A673 (cell line): ENCODE results near the gene LONP2. TPM values are rescaled to one million over a fixed set of nuclear protein-coding genes. Genes with fewer than 3 reads are reported as not detected.
A peak's percentile ranks its signal among the peaks of the same experiment; 100 is the strongest.

Experiments
- BruUV-seq: library from RNA; stranded (reverse); fragments of 400-500 nt; replicated peaks from 2 replicates; lab custom pipeline; 2021; lab: Mats Ljungman, UMichigan
- CTCF ChIA-PET: fragments of 300-600 bp; sonication (Branson Sonifier 250); formaldehyde crosslinking; loops from one replicate; lab custom pipeline; 2022; ENCODE audit warnings: antibody characterized with exemption; lab: Charles Lee
- POLR2A ChIA-PET: fragments of 300-600 bp; sonication (Branson Sonifier 250); formaldehyde crosslinking; loops from one replicate; lab custom pipeline; 2022; ENCODE audit warnings: antibody characterized with exemption; ENCODE audit not compliant: low non-redundant PET; lab: Charles Lee
- DNase-seq: peaks from one replicate; pipeline ENCODE4 v3.0.0-alpha.2; 2015; ENCODE audit warnings: low spot score
- H3K27ac ChIP-seq: fragments of 200-600 bp; sonication (generic); 2 replicates; pipeline ENCODE4 v1.5.1; 2016; ENCODE audit warnings: mixed run types, low read depth, mild to moderate bottlenecking, mixed read lengths, antibody characterized with exemption, low read length; ENCODE audit not compliant: poor library complexity, severe bottlenecking
- H3K27me3 ChIP-seq: fragments of 200-600 bp; sonication (generic); replicated peaks from 2 replicates; pipeline ENCODE4 v1.6.1; 2017; ENCODE audit warnings: mixed run types, low read depth, mild to moderate bottlenecking, mixed read lengths, antibody characterized with exemption, low read length; ENCODE audit not compliant: insufficient read depth, poor library complexity
- H3K36me3 ChIP-seq: fragments of 200-600 bp; sonication (generic); 2 replicates; pipeline ENCODE4 v1.6.1; 2016; ENCODE audit warnings: mixed run types, mild to moderate bottlenecking, mixed read lengths, antibody characterized with exemption, low read length; ENCODE audit not compliant: insufficient read depth, poor library complexity, severe bottlenecking
- H3K4me1 ChIP-seq: fragments of 200-600 bp; sonication (generic); 2 replicates; pipeline ENCODE4 v1.6.1; 2017; ENCODE audit warnings: mixed run types, mild to moderate bottlenecking, mixed read lengths, antibody characterized with exemption, low read length; ENCODE audit not compliant: insufficient read depth, poor library complexity, severe bottlenecking
- H3K4me3 ChIP-seq: fragments of 200-600 bp; sonication (generic); 2 replicates; pipeline ENCODE4 v1.5.1; 2016; ENCODE audit warnings: low read depth, mixed run types, mild to moderate bottlenecking, mixed read lengths, low read length; ENCODE audit not compliant: poor library complexity, severe bottlenecking
- H3K9me3 ChIP-seq: fragments of 200-600 bp; sonication (generic); 2 replicates; pipeline ENCODE4 v1.6.1; 2016; ENCODE audit warnings: mixed run types, low read depth, mild to moderate bottlenecking, mixed read lengths, antibody characterized with exemption, low read length; ENCODE audit not compliant: poor library complexity, severe bottlenecking
- CTCF ChIP-seq: fragments of 300-800, 200-600 bp; sonication (generic); conservative IDR thresholded peaks from 2 replicates; pipeline ENCODE4 v1.5.1; 2017; ENCODE audit warnings: low read depth, mild to moderate bottlenecking, antibody characterized with exemption, low read length, moderate library complexity, mixed read lengths
- EZH2 ChIP-seq: fragments of 200-600 bp; sonication (generic); IDR thresholded peaks from 2 replicates; pipeline ENCODE4 v1.6.1; 2017; ENCODE audit warnings: borderline replicate concordance, low read depth, mild to moderate bottlenecking, mixed read lengths, antibody characterized with exemption, low read length; ENCODE audit not compliant: poor library complexity, severe bottlenecking
- intact Hi-C: fragments of 100-400 bp; cut with micrococcal nuclease; formaldehyde crosslinking; loops from one replicate; pipeline ENCODE4 v1.10.0; 2022; ENCODE audit not compliant: unreplicated experiment
- total RNA-seq: library from RNA; stranded (reverse); gene quantifications from 2 replicates; pipeline ENCODE4 v1.2.3, GENCODE V29; 2021

LONP2 gene
- total RNA-seq, 1 experiment from 2014 or later = 48.8 TPM

GRCh38 chr16:48334325-48334724 is 90.2 kb downstream of the LONP2 start:
- Histone ChIP-seq H3K9me3 (no peaks in the 10 kb centered on the region), H3K4me1 (no peaks in the 10 kb centered on the region), H3K36me3 (peaks cover 16% of the 10 kb centered on the region), H3K27me3 (no peaks in the 10 kb centered on the region), H3K27ac (no peak overlapping the region), H3K4me3 (no peak overlapping the region)
- CTCF ChIA-PET = no interaction called here
- POLR2A ChIA-PET = no interaction called here
- no TSS peak for BruUV-seq
- no peak for TF ChIP-seq EZH2
- 0 out of 2 replicates have a peak, but pooled peaks have one; percentile 22 for TF ChIP-seq CTCF
- no peak for DNase-seq
- intact Hi-C loops = no loop called here

GRCh38 chr16:48335961-48336360 is 91.9 kb downstream of the LONP2 start:
- POLR2A ChIA-PET = no interaction called here
- intact Hi-C loops = no loop called here
- Histone ChIP-seq H3K4me1 (no peaks in the 10 kb centered on the region), H3K9me3 (no peaks in the 10 kb centered on the region), H3K27ac (no peak overlapping the region), H3K4me3 (no peak overlapping the region), H3K27me3 (no peaks in the 10 kb centered on the region), H3K36me3 (peaks cover 16% of the 10 kb centered on the region)
- no TSS peak for BruUV-seq
- TF ChIP-seq EZH2 (no peak), CTCF (no peak)
- CTCF ChIA-PET = no interaction called here
- no peak for DNase-seq

- intact Hi-C loops = no loop called here
- POLR2A ChIA-PET = no interaction called here
- peaks cover 14% of the 10 kb centered on the region for H3K36me3 ChIP-seq
Measured at GRCh38 chr16:48340054-48340453, 96.0 kb downstream of the LONP2 start.

More at GRCh38 chr16:48340054-48340453, 96.0 kb downstream of the LONP2 start:
- DNase-seq = no peak
- Histone ChIP-seq H3K9me3 (no peaks in the 10 kb centered on the region), H3K4me1 (no peaks in the 10 kb centered on the region), H3K4me3 (no peak overlapping the region), H3K27ac (no peak overlapping the region), H3K27me3 (no peaks in the 10 kb centered on the region)
- TF ChIP-seq EZH2 (no peak), CTCF (no peak)
- no TSS peak for BruUV-seq
- CTCF ChIA-PET = no interaction called here
